Measurements from ENCODE around the gene FAM111A.

The FAM111A gene

DNA sequence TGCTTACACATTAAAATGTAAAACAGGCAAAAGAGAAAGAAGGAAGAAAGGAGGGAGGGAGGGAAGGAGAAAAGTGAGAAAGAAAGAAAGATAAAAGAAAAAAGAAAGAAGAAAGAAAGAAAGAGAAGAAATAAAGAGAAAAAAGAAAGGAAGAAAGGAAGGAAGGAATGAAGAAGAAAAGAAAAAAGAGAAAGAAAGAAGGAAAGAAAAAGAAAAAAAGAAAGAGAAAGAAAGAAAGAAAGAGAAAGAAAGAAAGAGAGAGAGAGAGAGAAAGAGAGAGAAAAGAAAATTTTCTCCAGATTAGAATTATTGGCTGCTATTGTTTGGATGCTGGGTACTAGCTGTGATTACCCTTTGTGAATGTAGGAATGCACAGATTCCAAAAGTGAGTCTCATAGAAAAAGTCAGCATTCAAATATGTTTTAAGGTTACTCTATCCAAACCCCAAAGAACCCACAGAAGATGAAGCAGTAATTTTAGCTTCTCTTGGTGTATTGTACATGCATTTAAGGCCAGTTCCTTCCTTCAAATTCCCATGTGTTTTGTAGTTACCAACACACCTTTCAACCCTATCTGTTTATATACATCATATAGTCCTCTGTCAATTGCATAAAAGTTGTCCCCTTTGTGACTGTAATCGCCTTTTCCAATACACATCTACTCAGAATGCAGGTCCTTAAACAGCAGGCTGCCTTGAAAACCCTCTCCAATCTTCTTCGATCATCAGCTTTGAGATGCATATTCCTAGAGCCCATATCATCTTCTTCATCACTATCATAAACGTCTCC is 789 bp upstream of the FAM111A start:
- DNase-seq (ENCODE audit: low spot score) = no peak

DNA sequence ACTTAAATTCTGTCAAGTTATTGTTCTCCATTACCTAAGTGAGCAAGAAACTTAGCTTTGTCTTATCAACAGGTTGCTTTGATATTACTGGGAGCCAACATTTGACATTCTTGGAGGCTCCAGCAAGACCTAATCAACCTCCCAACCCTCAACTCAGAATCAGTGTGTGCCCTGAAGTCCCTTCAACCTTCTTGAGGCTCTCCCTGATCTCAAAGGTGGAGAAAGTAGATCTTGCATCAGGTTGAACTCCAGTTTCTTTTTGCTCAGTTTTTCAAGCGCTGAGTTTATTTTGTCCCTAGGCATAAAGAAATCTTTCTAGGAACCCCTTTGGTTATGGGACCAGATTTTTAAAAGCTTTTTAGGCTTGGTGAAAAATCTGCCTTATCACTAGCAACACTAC is 1.4 kb downstream of the FAM111A start:
- no peak for DNase-seq (ENCODE audit: low spot score)

DNA sequence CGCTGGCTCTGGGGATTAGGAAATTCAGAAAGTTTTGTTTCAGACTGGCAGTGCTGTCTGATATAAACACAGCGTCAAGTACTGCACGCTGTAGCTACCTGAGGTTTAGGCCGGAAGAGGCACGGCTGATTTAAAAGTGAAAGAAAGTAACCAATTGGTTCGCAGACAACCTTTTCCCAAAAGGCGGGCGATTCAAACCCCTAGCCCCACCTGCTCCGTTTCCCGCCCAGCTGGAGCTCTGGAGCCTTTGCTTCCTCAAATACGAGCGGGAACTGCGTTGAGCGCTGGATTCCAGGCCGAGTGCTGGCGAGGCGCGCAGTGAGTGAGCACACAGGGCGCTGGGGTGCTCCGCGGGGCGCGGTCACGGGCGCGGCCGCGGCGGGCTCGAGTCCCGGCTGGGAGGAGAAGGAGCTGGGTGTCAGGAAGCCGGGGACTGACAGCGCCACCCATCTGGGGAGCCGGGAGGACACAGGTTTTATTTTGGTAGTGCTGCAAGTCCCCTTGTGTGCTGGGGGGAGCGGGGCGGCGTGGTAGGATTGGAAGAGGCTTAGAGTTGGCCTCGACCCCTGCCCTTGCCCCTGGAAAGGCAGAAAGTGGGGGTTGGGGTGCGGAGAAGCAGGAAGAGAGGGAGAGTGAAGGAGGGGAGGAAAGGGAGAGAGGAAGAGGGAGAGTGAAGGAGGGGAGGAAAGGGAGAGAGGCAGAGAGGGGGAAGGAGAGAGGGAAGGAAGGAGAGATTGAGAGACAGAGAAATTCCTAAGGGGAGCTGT is 2.1 kb downstream of the FAM111A start:
- peak; percentile 93 for DNase-seq (ENCODE audit: low spot score)

DNA sequence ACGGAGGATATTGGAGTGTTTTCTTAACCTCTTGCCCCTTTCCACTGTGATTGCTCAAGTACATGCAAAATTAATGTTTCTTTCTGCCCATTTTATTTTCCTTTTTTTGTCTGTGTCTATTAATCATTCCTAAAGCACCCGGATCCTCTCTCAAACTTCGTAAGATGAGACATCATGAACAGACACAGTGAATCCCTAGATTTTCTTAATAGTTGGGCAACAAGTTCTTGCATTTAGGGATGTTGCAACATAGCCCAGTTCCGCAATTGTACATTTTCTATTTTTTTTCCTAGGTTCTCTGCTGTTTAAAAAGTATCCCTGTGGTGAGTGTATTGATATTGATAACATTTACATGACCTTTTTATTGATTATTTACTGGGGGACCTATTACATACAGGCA is 2.9 kb downstream of the FAM111A start:
- DNase-seq (ENCODE audit: low spot score) = peak; percentile 20

DNA sequence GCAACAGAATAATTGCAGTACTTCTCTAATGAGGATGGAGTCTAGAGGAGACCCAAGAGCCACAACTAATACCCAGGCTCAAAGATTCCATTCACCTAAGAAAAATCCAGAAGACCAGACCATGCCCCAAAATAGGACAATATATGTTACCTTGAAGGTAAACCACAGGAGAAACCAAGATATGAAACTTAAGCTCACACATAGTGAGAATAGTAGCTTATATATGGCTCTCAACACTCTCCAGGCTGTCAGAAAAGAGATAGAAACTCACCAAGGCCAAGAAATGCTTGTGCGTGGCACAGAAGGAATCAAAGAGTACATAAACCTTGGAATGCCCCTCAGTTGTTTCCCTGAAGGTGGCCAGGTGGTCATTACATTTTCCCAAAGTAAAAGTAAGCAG is 9.1 kb downstream of the FAM111A start:
- no peak for DNase-seq (ENCODE audit: low spot score)

DNA sequence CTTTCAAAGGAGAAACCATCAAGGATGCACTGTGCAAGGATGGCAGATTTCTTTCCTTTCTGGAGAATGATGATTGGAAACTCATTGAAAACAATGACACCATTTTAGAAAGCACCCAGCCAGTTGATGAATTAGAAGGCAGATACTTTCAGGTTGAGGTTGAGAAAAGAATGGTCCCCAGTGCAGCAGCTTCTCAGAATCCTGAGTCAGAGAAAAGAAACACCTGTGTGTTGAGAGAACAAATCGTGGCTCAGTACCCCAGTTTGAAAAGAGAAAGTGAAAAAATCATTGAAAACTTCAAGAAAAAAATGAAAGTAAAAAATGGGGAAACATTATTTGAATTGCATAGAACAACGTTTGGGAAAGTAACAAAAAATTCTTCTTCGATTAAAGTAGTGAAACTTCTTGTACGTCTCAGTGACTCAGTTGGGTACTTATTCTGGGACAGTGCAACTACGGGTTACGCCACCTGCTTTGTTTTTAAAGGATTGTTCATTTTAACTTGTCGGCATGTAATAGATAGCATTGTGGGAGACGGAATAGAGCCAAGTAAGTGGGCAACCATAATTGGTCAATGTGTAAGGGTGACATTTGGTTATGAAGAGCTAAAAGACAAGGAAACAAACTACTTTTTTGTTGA is 9.8 kb downstream of the FAM111A start:
- DNase-seq (ENCODE audit: low spot score) = no peak

DNA sequence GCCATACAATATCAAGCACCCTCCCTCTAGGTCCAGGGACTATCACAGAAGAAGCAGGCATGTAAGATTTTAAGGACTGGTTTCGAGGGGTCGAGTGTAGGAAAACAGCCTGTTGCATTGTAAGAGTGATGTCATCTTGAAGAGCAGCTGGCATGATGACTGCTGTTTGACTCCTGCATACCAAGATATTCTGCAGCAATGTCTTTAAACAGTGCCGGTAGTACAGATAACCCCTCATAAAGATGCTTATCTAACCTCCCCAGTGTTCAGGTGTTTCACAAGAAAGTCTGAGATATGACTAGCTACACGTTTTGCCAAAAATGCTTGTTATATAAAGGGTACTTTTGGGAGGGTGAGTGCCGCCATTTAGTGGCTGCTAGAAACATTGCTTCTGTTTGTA is 12.0 kb downstream of the FAM111A start:
- DNase-seq (ENCODE audit: low spot score) = no peak

DNA sequence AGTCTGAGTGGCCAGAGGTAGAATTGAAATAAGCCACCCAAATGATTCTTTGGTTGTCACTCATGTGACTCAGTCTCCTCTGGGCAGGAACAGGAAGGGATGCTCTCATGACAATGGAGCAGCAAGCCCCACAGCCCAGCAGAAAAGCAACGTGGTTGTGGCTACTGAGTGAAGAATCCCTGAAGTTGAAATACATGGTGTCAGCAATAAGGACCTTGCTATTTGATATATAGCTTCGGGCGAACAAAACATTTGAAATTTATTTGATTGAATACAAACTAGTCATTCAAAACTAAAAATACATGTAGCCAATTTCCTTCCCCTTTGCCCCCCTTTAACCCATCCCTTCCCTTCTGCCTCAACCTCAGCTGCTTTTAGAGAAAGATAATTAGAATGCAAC is 14.8 kb downstream of the FAM111A start:
- DNase-seq (ENCODE audit: low spot score) = no peak

DNA sequence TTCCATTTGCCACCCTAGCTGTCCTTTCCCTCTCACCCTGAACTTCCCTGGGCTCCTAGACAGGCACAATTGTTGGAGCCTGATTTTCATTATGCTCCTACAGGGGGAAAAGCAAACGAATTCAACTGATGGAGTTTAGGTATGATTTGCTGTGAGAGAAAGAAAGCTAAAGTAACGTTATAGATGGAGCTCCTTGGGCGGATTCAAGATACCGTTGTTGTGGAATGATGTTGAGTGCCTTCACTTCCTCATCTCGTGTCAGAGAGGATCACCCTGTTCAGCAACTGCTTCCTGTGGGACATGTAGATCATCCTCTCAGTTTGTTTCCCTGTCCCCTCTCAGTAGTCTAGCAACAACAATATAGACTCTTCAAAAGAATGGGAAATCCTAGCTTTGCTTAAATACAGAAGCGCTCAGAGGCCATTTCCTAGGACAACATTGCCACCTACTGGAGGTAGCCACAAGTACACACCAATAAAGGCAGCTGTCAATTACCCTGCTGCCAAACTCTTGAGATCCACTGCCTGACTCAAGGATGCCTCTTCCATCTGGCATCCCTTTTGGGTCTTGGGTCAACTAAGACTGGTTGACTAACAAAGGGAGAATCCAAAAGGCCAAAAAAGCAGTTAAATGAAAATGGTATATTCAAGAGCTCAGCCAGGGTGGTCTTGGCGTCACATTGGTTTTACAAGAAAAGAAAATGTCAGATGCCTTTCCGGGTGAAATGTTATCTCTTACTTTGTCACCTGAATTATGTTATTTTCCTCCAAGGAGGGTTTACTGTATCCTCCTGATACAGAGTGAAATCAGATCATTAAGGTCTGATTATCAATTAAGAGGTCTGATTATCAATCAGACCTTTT is 15.8 kb downstream of the FAM111A start:
- peak; percentile 87 for DNase-seq (ENCODE audit: low spot score)

DNA sequence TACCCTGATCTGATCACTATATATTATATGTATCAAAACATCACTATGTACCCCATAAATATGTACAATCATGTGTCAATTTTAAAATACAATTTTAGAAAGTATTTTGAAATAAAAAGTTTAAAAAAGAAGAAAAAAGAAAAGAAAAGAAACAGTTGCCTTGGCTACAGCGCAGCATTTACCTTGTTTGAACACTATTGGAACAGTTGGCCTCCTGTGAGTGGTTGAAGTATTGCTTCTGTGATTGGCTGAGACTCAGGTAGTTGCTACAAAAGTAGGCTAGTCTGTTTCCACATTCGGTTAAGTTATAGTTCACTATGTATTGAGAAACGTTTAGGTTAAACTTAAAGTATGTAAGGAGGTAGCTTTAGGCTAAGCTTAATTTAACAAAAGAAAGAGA is 21.4 kb downstream of the FAM111A start:
- DNase-seq (ENCODE audit: low spot score) = no peak

DNA sequence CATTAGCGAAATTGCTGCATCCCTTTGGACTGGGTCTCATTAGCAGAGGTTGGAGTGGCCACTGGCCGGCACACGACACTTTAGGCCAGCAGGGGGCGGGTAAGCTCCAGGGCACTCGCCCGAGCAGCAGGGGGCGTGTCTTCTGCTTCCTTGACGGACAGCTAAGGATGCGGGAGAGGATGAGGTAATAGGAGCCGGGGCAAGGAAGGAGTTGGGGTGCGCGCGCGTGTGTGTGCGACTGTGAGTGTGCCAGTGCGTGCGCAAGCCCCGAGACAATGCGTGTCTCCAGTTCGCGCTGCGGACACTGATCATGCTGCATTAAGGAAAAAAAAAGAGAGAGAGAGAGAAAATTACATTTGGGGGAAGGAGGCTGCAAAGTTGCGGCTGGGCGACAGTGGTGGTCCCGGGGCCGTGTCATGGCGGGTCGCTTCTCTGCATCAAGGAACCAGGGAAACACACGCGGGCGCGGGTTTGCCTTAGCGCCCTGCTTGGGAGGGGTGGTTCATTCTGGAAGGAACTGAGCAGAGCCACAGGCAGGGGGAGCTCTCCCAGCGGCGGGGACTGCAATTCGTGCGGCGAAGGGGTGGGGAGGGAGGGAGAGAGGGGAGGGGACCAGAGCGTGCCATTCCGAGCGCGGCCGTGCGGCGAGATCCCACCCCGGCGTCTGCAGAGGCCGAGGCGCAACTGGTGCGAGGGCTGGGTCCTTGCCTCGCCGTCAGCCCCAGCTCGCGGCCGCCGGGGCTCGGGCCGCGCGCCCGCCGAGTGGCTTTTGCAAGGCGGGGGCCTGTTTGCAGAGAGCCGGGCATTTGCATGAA is 29.1 kb downstream of the FAM111A start, which contains the start of gene DTX4:
TSS of gene DTX4 (plus strand) at position 625 of the 815 bp plus-strand sequence. CDS start 464 bp downstream, outside the sequence.
- DNase-seq (ENCODE audit: low spot score) = peak; percentile 92

DNA sequence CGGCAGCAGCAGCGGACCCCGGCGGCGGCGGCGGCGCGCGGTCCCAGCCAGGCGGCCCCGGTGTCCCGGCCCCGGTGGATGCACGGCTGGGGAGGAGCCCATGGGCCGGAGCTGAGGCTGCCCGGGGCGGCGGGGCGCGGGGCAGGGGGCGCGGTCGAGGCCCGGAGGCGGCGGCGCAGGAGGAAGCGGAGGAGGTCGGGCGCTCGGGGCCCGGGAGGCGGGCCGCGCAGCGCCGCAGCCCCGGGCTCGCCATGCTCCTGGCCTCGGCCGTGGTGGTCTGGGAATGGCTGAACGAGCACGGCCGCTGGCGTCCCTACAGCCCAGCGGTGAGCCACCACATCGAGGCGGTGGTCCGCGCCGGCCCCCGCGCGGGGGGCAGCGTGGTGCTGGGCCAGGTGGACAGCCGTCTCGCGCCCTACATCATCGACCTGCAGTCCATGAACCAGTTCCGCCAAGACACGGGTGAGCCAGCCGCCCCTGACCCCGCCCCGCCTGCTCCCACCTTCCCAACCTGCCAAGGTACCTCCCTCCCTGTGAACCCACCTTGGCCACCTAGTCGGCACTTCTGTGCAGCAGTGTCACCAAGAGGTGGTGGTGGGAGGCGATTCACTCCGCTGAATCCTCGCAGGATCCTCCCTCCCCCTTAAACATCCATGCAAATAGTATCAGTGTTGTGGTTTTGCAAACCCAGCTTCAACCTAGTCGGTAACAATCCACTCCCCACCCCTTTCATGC is 29.9 kb downstream of the FAM111A start:
- peak; percentile 69 for DNase-seq (ENCODE audit: low spot score)

DNA sequence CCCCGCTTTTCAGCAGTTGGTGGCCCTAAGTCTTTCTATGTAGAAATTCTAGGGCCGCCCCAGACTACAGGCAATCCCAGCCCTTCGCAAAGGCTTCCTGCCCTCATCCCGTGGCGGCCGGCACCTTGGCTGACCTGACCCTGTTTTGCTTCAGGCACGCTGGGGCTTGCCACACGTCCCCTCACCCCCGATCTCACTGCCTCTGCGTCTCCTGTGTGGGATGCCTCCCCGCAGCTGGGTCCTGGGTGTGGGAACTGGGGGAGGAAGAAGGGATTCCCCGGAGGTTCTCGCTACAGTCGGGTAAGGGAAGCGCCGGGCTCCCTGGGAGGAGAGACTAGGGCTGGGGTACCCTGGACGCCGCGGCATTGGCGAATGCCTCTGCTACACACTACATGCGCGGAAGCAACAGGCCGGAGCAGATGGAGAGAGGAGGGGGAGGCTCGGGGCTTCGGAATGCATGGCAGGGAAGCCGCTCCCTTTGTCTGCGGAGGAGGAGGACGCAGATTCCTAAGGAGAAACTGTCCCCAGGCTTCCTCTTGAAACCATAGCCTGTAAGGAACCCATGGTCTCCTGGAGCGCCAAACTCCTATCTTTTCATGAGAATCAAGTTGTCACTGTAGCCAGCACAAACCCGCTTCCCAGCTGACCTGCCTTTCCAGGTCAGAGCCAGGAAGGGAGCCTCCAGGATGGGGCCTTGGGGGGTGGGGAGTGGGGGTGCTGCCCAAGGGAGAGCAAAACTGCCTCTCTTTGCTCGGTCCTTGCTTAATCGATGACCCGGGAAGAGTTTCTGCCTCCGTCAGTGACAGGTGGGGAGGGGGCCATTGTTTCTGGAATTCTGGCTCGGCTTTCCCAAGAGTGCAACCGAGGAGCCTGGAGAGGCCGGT is 30.7 kb downstream of the FAM111A start:
- no peak for DNase-seq (ENCODE audit: low spot score)

DNA sequence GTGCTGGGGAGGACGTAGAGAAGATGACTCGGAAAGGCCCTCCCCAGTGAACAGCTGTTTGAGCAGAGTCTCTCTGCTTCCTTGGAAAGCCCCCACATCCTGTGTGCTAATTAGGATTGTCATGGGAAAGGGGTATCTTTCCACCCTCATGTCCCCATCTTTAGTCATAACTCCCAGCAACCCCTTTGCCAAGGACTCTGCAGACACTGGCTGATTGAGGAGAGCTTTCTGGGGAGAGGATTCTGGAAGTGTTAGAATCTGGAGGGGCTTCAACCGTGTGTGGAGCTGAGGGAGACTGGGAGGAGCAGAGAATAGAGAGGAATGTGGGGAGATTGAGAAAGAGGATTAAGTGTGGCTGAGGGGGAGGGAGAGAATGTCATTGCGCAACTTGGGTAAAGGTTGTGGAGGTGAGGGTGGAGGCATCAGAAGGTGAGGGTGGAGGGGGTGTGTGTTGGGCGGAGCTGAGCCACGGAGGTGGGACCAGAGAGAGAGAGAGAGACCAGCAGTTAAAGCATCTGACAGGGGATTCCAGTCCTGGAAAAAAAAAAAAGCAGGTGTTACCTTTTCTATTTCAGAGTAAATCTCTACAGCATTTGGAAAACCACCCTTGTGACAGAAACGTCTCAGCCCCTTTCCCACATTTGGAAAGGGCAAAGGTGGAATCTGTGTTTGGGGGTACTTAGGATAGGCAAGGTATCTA is 31.5 kb downstream of the FAM111A start:
- no peak for DNase-seq (ENCODE audit: low spot score)

DNA sequence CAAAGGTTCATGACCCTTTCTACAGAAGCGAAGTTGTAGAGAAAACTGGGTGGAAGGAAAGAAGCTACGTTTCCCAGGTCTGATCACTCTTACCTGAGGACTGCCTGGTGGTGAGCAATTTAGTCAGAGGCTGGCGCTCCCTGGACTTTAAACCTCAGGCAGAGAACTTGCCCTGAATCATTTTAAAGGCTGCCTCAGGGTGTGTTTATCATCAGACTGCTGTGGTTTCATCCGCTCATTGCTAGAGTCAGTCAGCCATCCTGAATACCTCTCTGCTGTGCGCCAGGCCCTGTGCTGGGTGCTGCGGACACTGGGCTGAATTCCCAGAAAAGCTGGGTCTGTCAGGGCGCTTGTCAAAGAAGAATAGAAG is 32.0 kb downstream of the FAM111A start:
- DNase-seq (ENCODE audit: low spot score) = no peak

DNA sequence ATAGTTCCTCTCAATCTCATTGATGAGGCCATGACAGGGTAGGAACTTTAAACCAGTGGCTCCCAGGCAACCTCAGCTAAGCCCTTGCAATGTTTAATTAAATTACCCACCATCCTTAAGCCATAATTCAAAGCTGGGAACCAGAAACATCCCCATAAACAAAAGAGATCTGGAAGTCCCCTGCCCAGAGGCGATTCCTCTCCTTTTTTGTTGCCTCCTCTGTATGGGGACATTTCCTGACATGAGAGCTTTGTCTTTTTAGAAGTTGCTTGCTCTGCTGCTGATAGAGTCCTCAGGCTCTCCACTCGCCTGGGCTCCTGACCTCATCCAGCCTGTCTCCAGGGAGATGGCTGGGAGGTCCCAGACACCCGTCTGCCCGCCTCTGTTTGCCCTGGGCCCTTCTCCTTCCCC is 32.4 kb downstream of the FAM111A start:
- no peak for DNase-seq (ENCODE audit: low spot score)

DNA sequence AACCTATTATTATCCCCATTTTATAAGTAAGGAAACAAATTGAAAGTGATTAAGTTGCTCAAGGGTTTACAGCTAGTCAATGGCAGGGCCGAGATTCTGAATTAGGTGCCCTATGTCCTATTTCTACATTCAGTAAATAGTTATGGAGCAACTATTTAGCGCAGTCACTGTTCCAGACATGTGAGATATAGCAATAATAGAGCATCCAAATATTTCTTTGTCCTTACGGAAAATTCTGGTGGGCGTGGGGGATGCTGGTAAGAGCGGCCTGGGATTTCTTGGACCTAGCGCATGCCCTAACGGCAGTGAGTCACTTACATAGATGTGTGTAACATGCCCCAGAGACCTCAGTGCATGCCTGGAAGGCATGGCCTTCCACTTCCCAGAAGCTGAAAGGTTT is 33.7 kb downstream of the FAM111A start:
- no peak for DNase-seq (ENCODE audit: low spot score)

DNA sequence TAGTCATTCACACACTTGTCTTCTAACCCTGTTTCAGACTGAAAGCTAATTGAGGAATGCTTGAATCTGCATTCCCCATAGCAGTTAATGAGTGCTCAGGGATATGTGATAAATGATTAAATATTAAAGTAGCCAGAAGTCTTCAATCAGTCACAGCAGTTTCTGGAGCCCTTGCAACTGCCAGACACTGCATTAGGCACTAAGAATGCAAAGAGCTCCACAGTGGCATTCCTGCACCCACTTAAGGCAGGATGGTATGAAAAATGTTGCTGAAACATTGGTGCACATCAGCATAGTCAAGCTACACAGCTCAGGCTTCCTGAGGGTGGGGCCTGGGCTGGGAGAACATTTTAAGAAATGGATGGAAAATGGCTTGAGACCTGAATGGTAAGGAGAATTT is 35.7 kb downstream of the FAM111A start:
- DNase-seq (ENCODE audit: low spot score) = no peak

DNA sequence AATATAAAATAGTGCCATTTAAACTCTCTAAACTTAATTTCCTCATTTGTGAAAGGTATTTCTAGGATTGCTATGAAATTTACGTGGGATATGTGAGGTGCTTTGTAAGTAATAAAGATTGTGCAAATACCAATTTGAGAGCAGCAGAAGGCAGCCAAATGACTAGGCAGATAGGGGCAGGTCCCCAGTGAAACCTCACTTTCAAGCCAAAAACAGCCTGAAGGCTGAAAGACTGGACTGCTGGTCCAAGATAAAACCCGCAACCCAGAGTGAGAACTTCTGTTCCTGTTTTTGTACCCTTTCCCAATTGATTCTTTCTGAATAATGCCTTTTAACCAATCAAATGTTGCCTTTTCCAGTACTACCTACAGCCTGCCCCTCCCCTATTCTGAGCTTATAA is 36.5 kb downstream of the FAM111A start:
- no peak for DNase-seq (ENCODE audit: low spot score)

All from NAMALWA (cell line).